ENCODE data around the gene CDK11A.

The CDK11A gene

DNA sequence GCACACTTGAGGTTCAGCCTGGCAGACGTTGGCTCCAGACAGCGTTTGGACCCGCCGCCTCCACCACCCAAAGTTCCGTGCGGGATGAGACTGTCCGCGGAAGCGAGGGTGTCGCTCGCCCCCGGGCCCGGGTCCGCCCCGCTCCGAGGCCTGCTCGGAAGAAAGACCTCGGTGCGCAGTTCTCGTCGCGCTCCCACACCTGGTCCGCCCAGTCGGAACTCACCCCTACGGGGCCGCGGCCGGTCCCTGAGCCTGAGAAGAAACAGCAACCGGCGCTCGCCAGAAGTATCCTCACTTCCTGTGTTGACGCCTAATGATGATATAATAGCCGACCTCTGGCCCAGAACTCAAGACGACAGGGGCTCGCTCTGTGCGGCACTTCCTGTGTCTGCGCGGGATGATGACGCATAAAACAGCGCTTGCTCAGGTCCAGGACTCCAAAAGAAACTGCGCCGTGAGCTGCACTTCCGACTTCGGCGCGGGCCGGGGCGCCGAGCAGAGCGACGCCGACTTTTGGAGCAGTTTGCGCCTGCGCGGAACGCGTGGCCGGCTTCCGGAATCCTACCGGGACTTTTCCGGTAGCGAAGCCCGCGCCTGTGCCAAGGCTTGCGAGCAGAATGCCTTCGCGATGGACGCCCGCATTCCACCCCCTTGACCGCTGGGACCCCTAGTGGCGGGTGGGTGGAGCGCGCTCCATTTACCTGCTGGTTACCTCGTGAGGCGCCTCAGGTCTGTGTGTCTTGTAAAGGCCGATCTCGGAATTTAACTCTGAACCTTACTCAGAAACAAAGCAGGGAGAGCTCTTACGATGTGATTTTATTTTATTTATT lies at the start of gene CDK11A:
CDK11A (minus strand) TSS at position 323 of the 830 bp plus-strand sequence. CDS start 1,539 bp downstream, outside the sequence.
- peak; percentile 95 for DNase-seq

GRCh38 chr1:1773874-1774273 lies 49.7 kb upstream of the CDK11A start:
- no peak for DNase-seq

GRCh38 chr1:1771096-1771495 lies 46.9 kb upstream of the CDK11A start:
- DNase-seq: no peak

DNA sequence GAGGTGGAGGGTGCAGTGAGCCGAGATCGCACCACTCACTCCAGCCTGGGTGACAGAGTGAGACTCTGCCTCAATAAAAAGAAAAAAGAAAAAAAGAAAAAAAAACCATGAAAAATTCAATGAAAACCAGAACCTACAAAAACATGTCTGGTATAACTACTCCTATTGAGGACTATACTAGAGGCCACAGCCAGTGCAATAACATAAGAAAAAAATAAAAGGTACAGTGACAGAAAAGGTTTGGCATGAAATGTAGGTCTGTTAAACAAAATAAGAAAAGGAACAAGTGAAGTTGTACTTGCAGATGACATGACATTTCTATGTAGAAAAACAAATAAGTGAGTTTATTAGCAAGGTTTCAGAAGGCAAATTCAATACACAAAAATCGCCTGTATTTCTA lies 45.9 kb upstream of the CDK11A start:
- DNase-seq: no peak

GRCh38 chr1:1768249-1768992 lies 44.3 kb upstream of the CDK11A start:
- no peak for DNase-seq

GRCh38 chr1:1764876-1765470 lies 40.8 kb upstream of the CDK11A start:
- DNase-seq: no peak

GRCh38 chr1:1763657-1764621 lies 39.8 kb upstream of the CDK11A start:
- DNase-seq: no peak

GRCh38 chr1:1761504-1762376 lies 37.6 kb upstream of the CDK11A start:
- no peak for DNase-seq

- DNase-seq: no peak
Observed at GRCh38 chr1:1760715-1761114, 36.6 kb upstream of the CDK11A start.

DNA sequence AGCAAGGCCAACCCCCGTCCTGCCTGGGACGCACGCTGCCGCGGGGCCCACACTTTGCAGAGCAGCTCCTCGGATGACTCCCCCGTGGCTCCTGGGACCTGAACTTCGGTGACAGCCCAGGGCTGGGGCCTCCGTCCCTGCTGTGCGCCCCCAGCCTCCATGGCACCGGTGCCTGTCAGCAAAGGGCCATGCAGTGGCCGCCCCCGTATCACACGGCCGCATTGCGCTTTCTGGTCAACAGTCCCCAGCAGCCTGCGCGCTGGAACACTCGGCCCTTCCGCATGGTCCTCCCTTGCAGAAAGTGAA lies 36.1 kb upstream of the CDK11A start:
- no peak for DNase-seq

GRCh38 chr1:1759456-1760344 lies 35.5 kb upstream of the CDK11A start:
- peak; percentile 2 for DNase-seq

GRCh38 chr1:1758692-1759455 lies 34.7 kb upstream of the CDK11A start:
- DNase-seq: peak; percentile 18

DNA sequence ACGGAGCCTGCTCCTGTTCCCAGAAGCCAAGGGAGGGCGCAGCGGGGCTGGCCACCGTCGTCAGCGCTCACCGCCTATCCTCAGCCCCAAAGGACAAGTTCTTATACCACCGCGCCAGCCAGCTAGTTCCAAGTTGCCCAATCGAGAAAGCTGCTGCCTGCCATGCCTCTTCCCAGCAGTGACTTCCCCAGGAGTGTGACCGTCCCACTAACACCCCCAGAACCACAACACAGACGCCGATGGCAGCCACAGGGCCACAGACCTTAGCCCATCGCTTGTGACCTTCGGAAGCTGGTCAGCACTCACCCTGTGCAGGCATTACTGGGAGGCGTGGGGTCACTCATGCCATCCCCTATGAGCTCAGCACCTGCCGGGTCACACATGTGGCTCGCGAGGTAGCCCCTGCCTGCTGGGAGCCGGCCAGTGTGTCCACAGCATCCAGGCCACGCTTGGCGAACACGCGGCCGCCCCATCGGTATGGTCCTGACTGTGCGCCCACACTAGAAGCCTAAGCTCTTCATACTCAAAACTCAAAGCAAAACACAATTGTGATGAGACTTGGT lies 34.0 kb upstream of the CDK11A start:
- DNase-seq: no peak

DNA sequence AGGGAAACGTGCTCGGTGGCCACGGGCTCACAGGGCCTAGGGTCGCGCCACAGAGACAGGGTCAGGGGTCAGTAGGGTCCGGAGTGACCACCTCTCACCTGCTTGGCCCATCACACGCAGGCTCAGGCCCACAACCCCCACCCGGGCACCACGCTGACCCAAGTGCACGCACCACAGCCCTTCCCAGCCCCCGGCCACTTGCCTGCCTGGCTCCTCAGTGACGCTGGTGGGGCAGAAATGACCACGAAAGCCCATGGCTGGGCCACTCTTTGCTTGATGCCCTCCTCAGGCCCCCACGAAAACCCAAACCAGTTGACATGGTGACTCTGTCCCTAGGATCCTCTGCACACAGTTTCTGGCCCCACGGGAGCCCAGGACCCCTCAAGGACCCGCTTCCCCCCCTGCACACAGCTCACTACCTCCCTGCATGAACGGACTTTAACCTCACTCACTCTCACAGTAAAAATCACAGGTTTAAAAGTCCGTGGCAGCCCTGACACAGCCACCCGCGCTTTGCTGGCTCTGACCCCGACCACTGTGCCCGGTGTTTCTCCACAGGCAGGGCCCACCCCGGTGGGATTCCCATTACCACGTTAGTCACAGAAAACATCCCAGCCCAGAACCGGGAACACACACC lies 33.4 kb upstream of the CDK11A start:
- DNase-seq: no peak

DNA sequence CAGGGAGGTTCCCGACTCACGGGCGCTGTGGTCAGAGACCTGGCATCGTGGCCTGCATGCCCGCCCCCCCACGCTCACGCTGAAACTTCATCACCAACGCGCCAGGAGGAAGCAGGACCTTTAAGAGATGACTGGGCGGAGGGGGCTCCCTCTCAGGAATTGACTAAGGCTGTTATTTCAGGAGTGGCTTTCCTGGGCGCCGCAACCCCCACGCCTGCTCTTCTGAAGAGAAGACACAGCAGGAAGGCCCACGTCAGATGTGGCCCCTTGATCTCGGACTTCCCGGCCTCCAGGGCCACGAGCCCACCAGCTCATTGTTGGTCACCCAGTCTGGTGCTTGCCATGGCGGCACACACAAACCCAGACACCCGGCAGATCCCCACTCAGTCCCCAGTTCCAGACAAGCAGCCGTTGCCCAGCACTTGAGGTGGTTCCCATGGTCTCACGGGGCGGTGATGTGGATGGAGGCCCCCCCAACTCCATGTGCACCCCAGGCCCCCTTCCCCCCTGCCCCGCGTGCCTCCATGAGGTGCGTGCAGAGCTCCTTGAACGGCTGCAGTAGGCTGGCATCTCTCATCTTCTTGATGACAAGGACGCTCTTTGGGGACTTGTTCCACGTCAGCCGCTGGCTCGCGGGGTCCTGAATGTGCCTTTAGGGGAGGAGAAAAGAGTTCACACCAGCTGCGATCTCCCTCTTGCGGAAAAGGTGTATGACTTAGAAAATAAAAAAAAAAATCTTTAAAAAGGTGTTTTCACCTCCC lies 32.7 kb upstream of the CDK11A start:
- no peak for DNase-seq

DNA sequence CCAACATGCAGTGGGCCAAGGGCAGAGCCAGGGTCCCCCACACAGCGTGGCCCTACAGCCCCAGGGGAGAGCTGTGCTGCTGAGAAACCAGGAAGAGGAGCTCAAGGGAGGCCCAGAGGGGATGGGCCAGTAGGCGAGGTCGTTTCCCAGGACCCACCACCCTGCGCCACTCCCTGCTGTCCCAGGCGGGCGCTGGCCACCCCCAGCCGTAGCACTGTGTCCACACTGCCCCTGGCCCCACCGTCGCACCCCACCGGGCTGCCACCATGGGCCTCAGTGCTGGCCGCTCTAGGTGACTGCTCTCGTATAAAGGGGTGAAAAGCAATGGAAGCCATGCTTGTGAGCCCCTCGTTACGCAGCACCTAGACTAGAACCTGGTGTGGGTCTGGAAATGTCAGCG lies 31.7 kb upstream of the CDK11A start:
- no peak for DNase-seq

- no peak for DNase-seq
Observed at GRCh38 chr1:1755426-1755825, 31.3 kb upstream of the CDK11A start.
